HepG2 (cell line): Measurements from ENCODE around the gene TPRN. TPM values are rescaled to one million over a fixed set of nuclear protein-coding genes. Genes with fewer than 3 reads are reported as not detected.

ENCODE experiments used
- ARNT2 ChIP-seq: sonication (generic); formaldehyde crosslinking; IDR thresholded peaks from 2 replicates; pipeline ENCODE4 v1.8.0; 2022; ENCODE audit warnings: mild to moderate bottlenecking, low read depth, missing genetic modification reagents, moderate library complexity
- CSRNP2 ChIP-seq: sonication (generic); formaldehyde crosslinking; conservative IDR thresholded peaks from 2 replicates; pipeline ENCODE4 v1.8.0; 2022; ENCODE audit warnings: low read depth, missing genetic modification reagents
- FIP1L1 ChIP-seq: fragments of 200-400 bp; formaldehyde crosslinking; IDR thresholded peaks from 2 replicates; pipeline ENCODE4 v1.6.1; 2018; ENCODE audit warnings: low read depth, mild to moderate bottlenecking, low read length, moderate library complexity, borderline replicate concordance; ENCODE audit not compliant: insufficient read depth
- FOXK2 ChIP-seq: fragments of 450-650 bp; IDR thresholded peaks from 2 replicates; pipeline ENCODE4 v1.6.1; 2016
- FOXP4 ChIP-seq: sonication (generic); formaldehyde crosslinking; IDR thresholded peaks from 2 replicates; pipeline ENCODE4 v1.4.0; 2020; ENCODE audit warnings: missing genetic modification reagents
- GTF3A ChIP-seq: sonication (generic); formaldehyde crosslinking; conservative IDR thresholded peaks from 2 replicates; pipeline ENCODE4 v1.4.0; 2020; ENCODE audit warnings: mild to moderate bottlenecking, missing genetic modification reagents
- HIVEP1 ChIP-seq: sonication (generic); formaldehyde crosslinking; IDR thresholded peaks from 2 replicates; pipeline ENCODE4 v1.4.0; 2020; ENCODE audit warnings: mild to moderate bottlenecking, missing genetic modification reagents
- HMG20A ChIP-seq: IDR thresholded peaks from 2 replicates; pipeline ENCODE4 v1.6.1; 2016; ENCODE audit warnings: borderline replicate concordance
- MEIS1 ChIP-seq: sonication (generic); formaldehyde crosslinking; IDR thresholded peaks from 2 replicates; pipeline ENCODE4 v1.9.0; 2021; ENCODE audit warnings: mild to moderate bottlenecking, missing genetic modification reagents, moderate library complexity, borderline replicate concordance
- PAF1 ChIP-seq: IDR thresholded peaks from 2 replicates; pipeline ENCODE4 v1.6.1; 2016; ENCODE audit warnings: missing genetic modification reagents, missing compliant biosample characterization
- PLRG1 ChIP-seq: fragments of 450-650 bp; conservative IDR thresholded peaks from 2 replicates; pipeline ENCODE4 v1.6.1; 2016
- SP2 ChIP-seq: sonication (generic); formaldehyde crosslinking; IDR thresholded peaks from 2 replicates; pipeline ENCODE4 v1.5.1; 2020; ENCODE audit warnings: mild to moderate bottlenecking, missing genetic modification reagents
- THAP8 ChIP-seq: sonication (generic); formaldehyde crosslinking; IDR thresholded peaks from 2 replicates; pipeline ENCODE4 v1.5.1; 2020; ENCODE audit warnings: missing genetic modification reagents, mild to moderate bottlenecking, borderline replicate concordance
- ZNF253 ChIP-seq: sonication (generic); formaldehyde crosslinking; IDR thresholded peaks from 2 replicates; pipeline ENCODE4 v1.8.0; 2022; ENCODE audit warnings: mild to moderate bottlenecking, missing genetic modification reagents, borderline replicate concordance
- ZNF282 ChIP-seq: fragments of 450-650 bp; IDR thresholded peaks from 2 replicates; pipeline ENCODE4 v1.6.1; 2018; ENCODE audit not compliant: partially characterized antibody
- ZNF747 ChIP-seq: sonication (generic); formaldehyde crosslinking; IDR thresholded peaks from 2 replicates; pipeline ENCODE4 v1.8.1; 2023; ENCODE audit warnings: missing genetic modification reagents, mild to moderate bottlenecking, borderline replicate concordance
- polyA plus RNA-seq, 8 experiments: library from polyadenylated mRNA; depleted of rRNA in 3 of 8; stranded (reverse) in 7 of 8; unstranded in 1 of 8; fragments of >200 nt; fragmentation: Illumina TruSeq in 4 of 8; extraction: Trizol in 4 of 8; gene quantifications; 2 replicates each; pipeline versions ENCODE4 v1.2.1 to v1.2.3, GENCODE V29; 2011 to 2016; ENCODE audit warnings: low read depth in 4 of 8, missing spikeins in 1 of 8, mixed read lengths in 1 of 8; ENCODE audit not compliant: insufficient read depth in 1 of 8
- total RNA-seq, 5 experiments: library from RNA; depleted of rRNA; stranded (reverse); fragments of >200 nt; fragmentation: Illumina TruSeq; extraction: Trizol; gene quantifications; 2 replicates each; pipeline ENCODE4 v1.2.3, GENCODE V29; 2016; ENCODE audit warnings: low read depth in 1 of 5
- TF ChIP-seq, protein P1 (sequence below): sonication (generic); formaldehyde crosslinking; IDR thresholded peaks from 2 replicates; pipeline ENCODE4 v1.4.0; 2020; ENCODE audit warnings: missing genetic modification reagents, low read depth, mild to moderate bottlenecking, borderline replicate concordance

TPRN gene
- total and polyA plus RNA-seq, 2 of the 13 experiments (the other 11 are each of a cell fraction or from before 2014, with no cell fraction given) = 10.1 to 19.2 TPM

- TF ChIP-seq ZNF282 = no peak
- TF ChIP-seq SP2 = peak; percentile 47; the same call in 1 of the 2 replicates
- no peak for TF ChIP-seq FIP1L1
- peak; percentile 31; the same call in 1 of the 2 replicates for TF ChIP-seq HMG20A
- TF ChIP-seq PAF1 (CRISPR knock-in tag) = no peak
- TF ChIP-seq CSRNP2 = no peak
- TF ChIP-seq GTF3A (CRISPR knock-in tag) = no peak
- TF ChIP-seq ZNF747 = no peak; the same call in 1 of the 2 replicates
- TF ChIP-seq ARNT2 (CRISPR knock-in tag) = no peak; the same call in 1 of the 2 replicates
- TF ChIP-seq FOXK2 = no peak
- no peak for TF ChIP-seq THAP8 (CRISPR knock-in tag)
- TF ChIP-seq, protein P1, sequence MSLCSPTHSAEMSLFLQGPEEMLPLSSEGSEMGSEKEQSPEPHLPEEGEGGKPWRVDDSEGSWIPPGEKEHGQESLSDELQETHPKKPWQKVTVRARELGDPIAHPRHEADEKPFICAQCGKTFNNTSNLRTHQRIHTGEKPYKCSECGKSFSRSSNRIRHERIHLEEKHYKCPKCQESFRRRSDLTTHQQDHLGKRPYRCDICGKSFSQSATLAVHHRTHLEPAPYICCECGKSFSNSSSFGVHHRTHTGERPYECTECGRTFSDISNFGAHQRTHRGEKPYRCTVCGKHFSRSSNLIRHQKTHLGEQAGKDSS (CRISPR knock-in tag) = no peak
- TF ChIP-seq ZNF253 (CRISPR knock-in tag) = no peak; the same call in 1 of the 2 replicates
- 0 out of 2 replicates have a peak, but pooled peaks have one; percentile 30 for TF ChIP-seq HIVEP1 (CRISPR knock-in tag)
- no peak for TF ChIP-seq PLRG1
- no peak for TF ChIP-seq MEIS1
- peak; percentile 69; the same call in 1 of the 2 replicates for TF ChIP-seq FOXP4 (CRISPR knock-in tag)
These were observed 18.3 kb upstream of the TPRN start (continued) for GRCh38 chr9:137218754-137219271.
